HepG2 (cell line): Measurements from ENCODE around the gene FERMT2. TPM values are rescaled to one million over a fixed set of nuclear protein-coding genes. Genes with fewer than 3 reads are reported as not detected.
A peak's percentile ranks its signal among the peaks of the same experiment; 100 is the strongest.

Experiments used
- ARNTL ChIP-seq: sonication (generic); formaldehyde crosslinking; IDR thresholded peaks from 2 replicates; pipeline ENCODE4 v1.4.0; 2020; ENCODE audit warnings: mild to moderate bottlenecking, missing genetic modification reagents
- CBFB ChIP-seq: sonication (generic); formaldehyde crosslinking; IDR thresholded peaks from 2 replicates; pipeline ENCODE4 v1.4.0; 2020; ENCODE audit warnings: missing genetic modification reagents
- GATAD2A ChIP-seq: IDR thresholded peaks from 2 replicates; pipeline ENCODE4 v1.6.1; 2016
- HIVEP1 ChIP-seq: sonication (generic); formaldehyde crosslinking; IDR thresholded peaks from 2 replicates; pipeline ENCODE4 v1.4.0; 2020; ENCODE audit warnings: mild to moderate bottlenecking, missing genetic modification reagents
- HMG20B ChIP-seq: conservative IDR thresholded peaks from 2 replicates; pipeline ENCODE4 v1.6.1; 2016; ENCODE audit warnings: missing genetic modification reagents, missing compliant biosample characterization
- RAD51 ChIP-seq: fragments of 450-650 bp; IDR thresholded peaks from 2 replicates; pipeline ENCODE4 v1.6.1; 2016; ENCODE audit warnings: borderline replicate concordance
- SP4 ChIP-seq: sonication (generic); formaldehyde crosslinking; IDR thresholded peaks from 2 replicates; pipeline ENCODE4 v1.8.1; 2023; ENCODE audit warnings: mild to moderate bottlenecking, missing genetic modification reagents
- polyA plus RNA-seq, 8 experiments: library from polyadenylated mRNA; depleted of rRNA in 3 of 8; stranded (reverse) in 7 of 8; unstranded in 1 of 8; fragments of >200 nt; fragmentation: Illumina TruSeq in 4 of 8; extraction: Trizol in 4 of 8; gene quantifications; 2 replicates each; pipeline versions ENCODE4 v1.2.1 to v1.2.3, GENCODE V29; 2011 to 2016; ENCODE audit warnings: low read depth in 4 of 8, missing spikeins in 1 of 8, mixed read lengths in 1 of 8; ENCODE audit not compliant: insufficient read depth in 1 of 8
- total RNA-seq, 5 experiments: library from RNA; depleted of rRNA; stranded (reverse); fragments of >200 nt; fragmentation: Illumina TruSeq; extraction: Trizol; gene quantifications; 2 replicates each; pipeline ENCODE4 v1.2.3, GENCODE V29; 2016; ENCODE audit warnings: low read depth in 1 of 5
- TF ChIP-seq, protein P1 (sequence below): sonication (generic); formaldehyde crosslinking; IDR thresholded peaks from 2 replicates; pipeline ENCODE4 v1.4.0; 2020; ENCODE audit warnings: mild to moderate bottlenecking, missing genetic modification reagents
- TF ChIP-seq, protein P2 (sequence below): sonication (generic); formaldehyde crosslinking; IDR thresholded peaks from 2 replicates; pipeline ENCODE4 v1.4.0; 2020; ENCODE audit warnings: missing genetic modification reagents, low read depth, mild to moderate bottlenecking, borderline replicate concordance
- TF ChIP-seq, protein P3 (sequence below): sonication (generic); formaldehyde crosslinking; IDR thresholded peaks from 2 replicates; pipeline ENCODE4 v1.8.0; 2022; ENCODE audit warnings: mild to moderate bottlenecking, missing genetic modification reagents, moderate library complexity
- TF ChIP-seq, protein P4 (sequence below): sonication (generic); formaldehyde crosslinking; IDR thresholded peaks from 2 replicates; pipeline ENCODE4 v1.8.1; 2022; ENCODE audit warnings: mild to moderate bottlenecking, missing genetic modification reagents
- TF ChIP-seq, protein P5 (sequence below): sonication (generic); formaldehyde crosslinking; IDR thresholded peaks from 2 replicates; pipeline ENCODE4 v1.4.0; 2020; ENCODE audit warnings: missing genetic modification reagents, borderline replicate concordance
- TF ChIP-seq, protein P6 (sequence below): sonication (generic); formaldehyde crosslinking; IDR thresholded peaks from 2 replicates; pipeline ENCODE4 v1.5.0; 2020; ENCODE audit warnings: mild to moderate bottlenecking, missing genetic modification reagents
- TF ChIP-seq, protein P7 (sequence below): IDR thresholded peaks from 2 replicates; pipeline ENCODE4 v1.6.1; 2016; ENCODE audit warnings: low read depth, missing genetic modification reagents, missing compliant biosample characterization

The FERMT2 gene
- total and polyA plus RNA-seq, 2 of the 13 experiments (the other 11 are each of a cell fraction or from before 2014, with no cell fraction given), result 36.2 to 60.4 TPM

DNA sequence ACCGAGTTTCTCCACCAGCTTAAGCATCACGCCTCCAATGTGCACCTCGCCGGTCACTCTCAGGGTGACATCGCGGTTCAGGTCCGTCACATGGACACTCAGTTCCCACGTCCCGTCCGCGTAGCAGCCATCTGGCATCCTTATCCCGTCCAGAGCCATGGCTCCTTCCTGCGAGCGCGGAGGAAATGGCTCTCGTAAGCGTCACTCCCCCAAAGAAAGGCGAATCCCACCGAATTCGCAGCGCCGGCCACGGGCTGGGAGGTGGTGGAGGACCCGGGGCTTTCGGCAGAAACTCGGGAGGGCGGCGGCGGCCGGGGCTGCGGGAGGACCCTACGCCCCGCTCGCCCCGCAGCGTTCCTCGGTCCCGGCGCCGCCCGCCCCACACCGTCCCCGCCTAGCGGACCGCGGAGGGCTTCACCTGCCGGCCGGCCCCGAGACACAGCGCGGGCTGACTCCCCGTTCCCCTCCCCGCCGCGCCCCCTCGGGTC lies 396 bp downstream of the FERMT2 start (continued):
- TF ChIP-seq, protein P1, sequence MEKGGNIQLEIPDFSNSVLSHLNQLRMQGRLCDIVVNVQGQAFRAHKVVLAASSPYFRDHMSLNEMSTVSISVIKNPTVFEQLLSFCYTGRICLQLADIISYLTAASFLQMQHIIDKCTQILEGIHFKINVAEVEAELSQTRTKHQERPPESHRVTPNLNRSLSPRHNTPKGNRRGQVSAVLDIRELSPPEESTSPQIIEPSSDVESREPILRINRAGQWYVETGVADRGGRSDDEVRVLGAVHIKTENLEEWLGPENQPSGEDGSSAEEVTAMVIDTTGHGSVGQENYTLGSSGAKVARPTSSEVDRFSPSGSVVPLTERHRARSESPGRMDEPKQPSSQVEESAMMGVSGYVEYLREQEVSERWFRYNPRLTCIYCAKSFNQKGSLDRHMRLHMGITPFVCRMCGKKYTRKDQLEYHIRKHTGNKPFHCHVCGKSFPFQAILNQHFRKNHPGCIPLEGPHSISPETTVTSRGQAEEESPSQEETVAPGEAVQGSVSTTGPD, result no peak
- TF ChIP-seq, protein P2, sequence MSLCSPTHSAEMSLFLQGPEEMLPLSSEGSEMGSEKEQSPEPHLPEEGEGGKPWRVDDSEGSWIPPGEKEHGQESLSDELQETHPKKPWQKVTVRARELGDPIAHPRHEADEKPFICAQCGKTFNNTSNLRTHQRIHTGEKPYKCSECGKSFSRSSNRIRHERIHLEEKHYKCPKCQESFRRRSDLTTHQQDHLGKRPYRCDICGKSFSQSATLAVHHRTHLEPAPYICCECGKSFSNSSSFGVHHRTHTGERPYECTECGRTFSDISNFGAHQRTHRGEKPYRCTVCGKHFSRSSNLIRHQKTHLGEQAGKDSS (CRISPR knock-in tag), result no peak
- no peak for TF ChIP-seq SP4 (CRISPR knock-in tag)
- no peak for TF ChIP-seq CBFB (CRISPR knock-in tag)
- no peak for TF ChIP-seq GATAD2A (CRISPR knock-in tag)
- TF ChIP-seq, protein P3, sequence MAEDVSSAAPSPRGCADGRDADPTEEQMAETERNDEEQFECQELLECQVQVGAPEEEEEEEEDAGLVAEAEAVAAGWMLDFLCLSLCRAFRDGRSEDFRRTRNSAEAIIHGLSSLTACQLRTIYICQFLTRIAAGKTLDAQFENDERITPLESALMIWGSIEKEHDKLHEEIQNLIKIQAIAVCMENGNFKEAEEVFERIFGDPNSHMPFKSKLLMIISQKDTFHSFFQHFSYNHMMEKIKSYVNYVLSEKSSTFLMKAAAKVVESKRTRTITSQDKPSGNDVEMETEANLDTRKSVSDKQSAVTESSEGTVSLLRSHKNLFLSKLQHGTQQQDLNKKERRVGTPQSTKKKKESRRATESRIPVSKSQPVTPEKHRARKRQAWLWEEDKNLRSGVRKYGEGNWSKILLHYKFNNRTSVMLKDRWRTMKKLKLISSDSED (CRISPR knock-in tag), result no peak
- no peak for TF ChIP-seq HIVEP1 (CRISPR knock-in tag)
- no peak for TF ChIP-seq RAD51
- no peak for TF ChIP-seq HMG20B
- TF ChIP-seq, protein P4, sequence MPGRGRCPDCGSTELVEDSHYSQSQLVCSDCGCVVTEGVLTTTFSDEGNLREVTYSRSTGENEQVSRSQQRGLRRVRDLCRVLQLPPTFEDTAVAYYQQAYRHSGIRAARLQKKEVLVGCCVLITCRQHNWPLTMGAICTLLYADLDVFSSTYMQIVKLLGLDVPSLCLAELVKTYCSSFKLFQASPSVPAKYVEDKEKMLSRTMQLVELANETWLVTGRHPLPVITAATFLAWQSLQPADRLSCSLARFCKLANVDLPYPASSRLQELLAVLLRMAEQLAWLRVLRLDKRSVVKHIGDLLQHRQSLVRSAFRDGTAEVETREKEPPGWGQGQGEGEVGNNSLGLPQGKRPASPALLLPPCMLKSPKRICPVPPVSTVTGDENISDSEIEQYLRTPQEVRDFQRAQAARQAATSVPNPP (CRISPR knock-in tag), result no peak
- TF ChIP-seq, protein P5, sequence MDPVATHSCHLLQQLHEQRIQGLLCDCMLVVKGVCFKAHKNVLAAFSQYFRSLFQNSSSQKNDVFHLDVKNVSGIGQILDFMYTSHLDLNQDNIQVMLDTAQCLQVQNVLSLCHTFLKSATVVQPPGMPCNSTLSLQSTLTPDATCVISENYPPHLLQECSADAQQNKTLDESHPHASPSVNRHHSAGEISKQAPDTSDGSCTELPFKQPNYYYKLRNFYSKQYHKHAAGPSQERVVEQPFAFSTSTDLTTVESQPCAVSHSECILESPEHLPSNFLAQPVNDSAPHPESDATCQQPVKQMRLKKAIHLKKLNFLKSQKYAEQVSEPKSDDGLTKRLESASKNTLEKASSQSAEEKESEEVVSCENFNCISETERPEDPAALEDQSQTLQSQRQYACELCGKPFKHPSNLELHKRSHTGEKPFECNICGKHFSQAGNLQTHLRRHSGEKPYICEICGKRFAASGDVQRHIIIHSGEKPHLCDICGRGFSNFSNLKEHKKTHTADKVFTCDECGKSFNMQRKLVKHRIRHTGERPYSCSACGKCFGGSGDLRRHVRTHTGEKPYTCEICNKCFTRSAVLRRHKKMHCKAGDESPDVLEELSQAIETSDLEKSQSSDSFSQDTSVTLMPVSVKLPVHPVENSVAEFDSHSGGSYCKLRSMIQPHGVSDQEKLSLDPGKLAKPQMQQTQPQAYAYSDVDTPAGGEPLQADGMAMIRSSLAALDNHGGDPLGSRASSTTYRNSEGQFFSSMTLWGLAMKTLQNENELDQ (CRISPR knock-in tag), result no peak
- TF ChIP-seq ARNTL (CRISPR knock-in tag), result 0 out of 2 replicates have a peak, but pooled peaks have one; percentile 41
- TF ChIP-seq, protein P6, sequence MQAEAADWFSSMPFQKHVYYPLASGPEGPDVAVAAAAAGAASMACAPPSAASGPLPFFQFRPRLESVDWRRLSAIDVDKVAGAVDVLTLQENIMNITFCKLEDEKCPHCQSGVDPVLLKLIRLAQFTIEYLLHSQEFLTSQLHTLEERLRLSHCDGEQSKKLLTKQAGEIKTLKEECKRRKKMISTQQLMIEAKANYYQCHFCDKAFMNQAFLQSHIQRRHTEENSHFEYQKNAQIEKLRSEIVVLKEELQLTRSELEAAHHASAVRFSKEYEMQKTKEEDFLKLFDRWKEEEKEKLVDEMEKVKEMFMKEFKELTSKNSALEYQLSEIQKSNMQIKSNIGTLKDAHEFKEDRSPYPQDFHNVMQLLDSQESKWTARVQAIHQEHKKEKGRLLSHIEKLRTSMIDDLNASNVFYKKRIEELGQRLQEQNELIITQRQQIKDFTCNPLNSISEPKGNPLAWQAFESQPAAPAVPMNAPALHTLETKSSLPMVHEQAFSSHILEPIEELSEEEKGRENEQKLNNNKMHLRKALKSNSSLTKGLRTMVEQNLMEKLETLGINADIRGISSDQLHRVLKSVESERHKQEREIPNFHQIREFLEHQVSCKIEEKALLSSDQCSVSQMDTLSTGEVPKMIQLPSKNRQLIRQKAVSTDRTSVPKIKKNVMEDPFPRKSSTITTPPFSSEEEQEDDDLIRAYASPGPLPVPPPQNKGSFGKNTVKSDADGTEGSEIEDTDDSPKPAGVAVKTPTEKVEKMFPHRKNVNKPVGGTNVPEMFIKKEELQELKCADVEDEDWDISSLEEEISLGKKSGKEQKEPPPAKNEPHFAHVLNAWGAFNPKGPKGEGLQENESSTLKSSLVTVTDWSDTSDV (CRISPR knock-in tag), result no peak
- TF ChIP-seq, protein P7, sequence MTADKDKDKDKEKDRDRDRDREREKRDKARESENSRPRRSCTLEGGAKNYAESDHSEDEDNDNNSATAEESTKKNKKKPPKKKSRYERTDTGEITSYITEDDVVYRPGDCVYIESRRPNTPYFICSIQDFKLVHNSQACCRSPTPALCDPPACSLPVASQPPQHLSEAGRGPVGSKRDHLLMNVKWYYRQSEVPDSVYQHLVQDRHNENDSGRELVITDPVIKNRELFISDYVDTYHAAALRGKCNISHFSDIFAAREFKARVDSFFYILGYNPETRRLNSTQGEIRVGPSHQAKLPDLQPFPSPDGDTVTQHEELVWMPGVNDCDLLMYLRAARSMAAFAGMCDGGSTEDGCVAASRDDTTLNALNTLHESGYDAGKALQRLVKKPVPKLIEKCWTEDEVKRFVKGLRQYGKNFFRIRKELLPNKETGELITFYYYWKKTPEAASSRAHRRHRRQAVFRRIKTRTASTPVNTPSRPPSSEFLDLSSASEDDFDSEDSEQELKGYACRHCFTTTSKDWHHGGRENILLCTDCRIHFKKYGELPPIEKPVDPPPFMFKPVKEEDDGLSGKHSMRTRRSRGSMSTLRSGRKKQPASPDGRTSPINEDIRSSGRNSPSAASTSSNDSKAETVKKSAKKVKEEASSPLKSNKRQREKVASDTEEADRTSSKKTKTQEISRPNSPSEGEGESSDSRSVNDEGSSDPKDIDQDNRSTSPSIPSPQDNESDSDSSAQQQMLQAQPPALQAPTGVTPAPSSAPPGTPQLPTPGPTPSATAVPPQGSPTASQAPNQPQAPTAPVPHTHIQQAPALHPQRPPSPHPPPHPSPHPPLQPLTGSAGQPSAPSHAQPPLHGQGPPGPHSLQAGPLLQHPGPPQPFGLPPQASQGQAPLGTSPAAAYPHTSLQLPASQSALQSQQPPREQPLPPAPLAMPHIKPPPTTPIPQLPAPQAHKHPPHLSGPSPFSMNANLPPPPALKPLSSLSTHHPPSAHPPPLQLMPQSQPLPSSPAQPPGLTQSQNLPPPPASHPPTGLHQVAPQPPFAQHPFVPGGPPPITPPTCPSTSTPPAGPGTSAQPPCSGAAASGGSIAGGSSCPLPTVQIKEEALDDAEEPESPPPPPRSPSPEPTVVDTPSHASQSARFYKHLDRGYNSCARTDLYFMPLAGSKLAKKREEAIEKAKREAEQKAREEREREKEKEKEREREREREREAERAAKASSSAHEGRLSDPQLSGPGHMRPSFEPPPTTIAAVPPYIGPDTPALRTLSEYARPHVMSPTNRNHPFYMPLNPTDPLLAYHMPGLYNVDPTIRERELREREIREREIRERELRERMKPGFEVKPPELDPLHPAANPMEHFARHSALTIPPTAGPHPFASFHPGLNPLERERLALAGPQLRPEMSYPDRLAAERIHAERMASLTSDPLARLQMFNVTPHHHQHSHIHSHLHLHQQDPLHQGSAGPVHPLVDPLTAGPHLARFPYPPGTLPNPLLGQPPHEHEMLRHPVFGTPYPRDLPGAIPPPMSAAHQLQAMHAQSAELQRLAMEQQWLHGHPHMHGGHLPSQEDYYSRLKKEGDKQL (CRISPR knock-in tag), result no peak
